GM12873 (cell line): ENCODE measurements around the gene MAP4K2.

Experiments used
- CTCF ChIP-seq: IDR thresholded peaks from 2 replicates; pipeline ENCODE4 v1.5.1; 2012; ENCODE audit warnings: low read depth, mild to moderate bottlenecking, moderate library complexity, low read length, control low read depth; ENCODE audit not compliant: insufficient read depth; ENCODE audit errors: missing control alignments

The MAP4K2 gene

DNA sequence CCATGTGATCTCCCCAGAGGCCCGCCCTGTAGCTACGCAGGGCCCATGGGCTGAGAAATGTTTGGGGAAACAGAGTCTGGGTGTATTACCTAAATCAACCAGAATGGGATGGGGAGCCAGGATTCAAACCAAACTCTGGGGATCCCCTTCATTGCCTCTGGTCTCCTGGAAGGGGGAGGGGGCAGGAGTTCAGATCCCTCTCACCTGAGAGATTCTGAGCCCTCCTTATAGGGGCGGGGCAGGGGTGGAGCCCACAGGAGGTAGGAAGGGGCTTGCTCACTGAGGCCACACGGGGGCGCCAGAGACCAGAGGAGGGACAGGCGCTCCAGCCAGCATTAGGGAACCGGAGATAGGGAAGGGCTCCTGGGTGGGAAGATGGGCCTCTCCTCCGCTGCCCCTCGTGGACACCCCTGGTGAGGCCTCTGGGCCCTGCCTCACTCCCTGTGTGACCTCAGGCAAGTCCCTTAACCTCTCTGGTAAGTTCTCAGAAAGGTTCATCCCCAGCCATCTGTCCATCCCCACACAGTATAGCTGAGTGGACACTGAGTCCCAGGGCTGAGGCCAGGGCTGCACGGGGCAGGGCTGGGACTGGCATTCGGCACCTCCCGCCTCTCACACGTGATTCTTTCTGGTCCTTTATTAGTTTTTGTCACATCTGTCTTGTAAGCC, 44.1 kb upstream of the MAP4K2 start:
- TF ChIP-seq CTCF: peak; percentile 94

DNA sequence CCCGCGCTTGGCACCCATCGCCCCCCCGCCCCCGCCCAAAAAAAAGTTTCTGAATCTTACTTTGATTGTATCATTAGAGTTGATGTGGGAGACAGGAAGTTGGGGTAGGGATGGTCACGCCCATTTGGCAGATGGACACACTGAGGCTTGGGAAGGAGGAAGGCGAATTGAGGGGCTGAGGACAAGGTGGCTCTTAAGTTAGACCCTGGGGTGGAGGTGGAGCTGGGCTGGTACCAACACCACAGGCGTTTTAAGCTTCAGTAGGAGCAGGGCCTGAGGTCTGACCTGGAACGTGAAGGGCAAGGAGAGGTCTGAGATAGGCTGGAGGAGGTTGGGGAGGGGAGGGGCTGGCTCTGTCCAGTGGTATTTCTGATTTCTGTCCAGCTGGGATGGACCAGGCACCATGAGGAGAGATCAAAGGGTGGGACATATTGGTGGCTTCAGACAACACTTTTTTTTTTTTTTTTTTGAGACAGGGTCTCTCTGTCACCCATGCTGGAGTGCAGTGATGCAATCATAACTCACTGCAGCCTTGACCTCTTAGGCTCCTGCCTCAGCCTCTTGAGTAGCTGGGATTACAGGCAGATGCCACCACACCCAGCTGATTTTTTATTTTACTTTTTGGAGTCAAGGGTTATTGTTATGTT, 42.2 kb upstream of the MAP4K2 start:
- no peak for TF ChIP-seq CTCF

GRCh38 chr11:64844330-64845128, 41.5 kb upstream of the MAP4K2 start, which contains the start of gene CDC42BPG:
TSS of gene CDC42BPG (minus strand) at chr11:64844653. CDS start at chr11:64844569, 84 bp downstream.
- TF ChIP-seq CTCF: peak; percentile 64

DNA sequence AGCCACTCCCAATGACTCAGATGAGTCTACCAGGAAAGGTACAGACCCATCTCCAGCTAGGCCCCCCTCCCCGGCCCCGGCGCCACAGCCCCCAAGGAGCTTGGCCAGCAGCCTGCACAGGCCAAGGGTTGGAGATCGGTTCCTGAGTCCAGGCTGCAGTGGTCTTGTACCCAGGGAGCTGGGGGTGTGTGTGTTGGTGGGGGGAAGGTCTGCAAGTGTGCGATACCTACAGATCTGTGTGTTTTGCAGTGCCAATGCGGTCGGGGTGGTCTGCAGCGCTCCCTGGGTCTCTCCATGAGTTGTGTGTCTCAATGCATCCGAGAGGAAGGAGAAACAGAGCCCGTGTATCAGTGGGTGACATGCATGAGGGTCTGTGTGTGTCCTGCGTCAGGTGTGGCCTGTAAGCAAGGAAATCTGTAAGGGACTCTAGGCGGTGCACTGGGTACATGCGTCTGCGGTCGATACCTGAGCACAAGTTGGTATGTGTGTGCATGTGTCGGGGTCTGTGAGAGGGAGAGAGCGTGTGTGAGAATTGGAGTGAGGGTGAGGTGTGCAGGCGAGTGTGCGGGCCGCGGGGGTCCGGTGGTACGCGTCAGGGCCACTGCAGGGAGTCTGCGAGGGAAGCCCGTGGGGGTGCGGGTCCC, 40.8 kb upstream of the MAP4K2 start:
- no peak for TF ChIP-seq CTCF

DNA sequence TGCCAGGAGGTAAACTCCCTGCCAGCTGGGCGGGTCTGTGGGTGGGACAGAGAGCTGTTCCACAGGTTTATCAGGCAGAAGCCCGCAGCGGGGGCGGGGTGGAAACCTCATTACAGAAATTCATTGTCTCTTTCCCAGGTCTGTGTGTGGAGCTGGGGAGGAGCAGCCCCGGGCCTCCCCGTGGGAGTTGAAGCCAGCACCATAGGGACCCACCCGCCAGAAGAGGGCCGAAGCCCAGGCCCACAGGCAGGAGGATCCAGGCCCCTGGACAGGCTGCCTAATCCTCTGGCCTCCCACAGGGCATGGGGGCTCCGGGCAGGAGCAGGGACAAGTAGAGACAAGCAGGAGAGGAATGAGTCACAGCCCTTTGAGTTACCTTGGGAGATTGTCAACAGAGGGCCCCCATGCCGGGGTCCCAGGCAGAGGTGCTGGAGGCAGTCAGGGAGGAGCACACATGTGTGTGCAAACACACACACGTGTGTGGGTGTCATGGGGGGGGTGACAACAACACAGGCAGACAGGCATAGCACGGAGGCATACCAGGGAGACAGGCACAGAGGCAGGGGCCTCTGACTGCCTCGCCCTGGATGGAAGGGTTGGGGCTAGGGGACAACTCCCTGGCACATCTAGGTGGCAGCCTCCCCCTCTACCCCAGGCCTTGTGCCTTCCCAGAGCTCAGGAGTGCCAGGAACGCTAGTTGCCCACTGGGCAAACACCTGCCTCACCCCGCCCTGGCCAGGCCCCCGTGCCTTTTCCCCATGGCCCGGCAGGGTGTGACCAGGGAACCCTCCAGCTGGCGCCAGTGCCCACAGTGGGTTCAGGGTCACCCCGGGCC, 40.1 kb upstream of the MAP4K2 start:
- no peak for TF ChIP-seq CTCF

- no peak for TF ChIP-seq CTCF
Observed at GRCh38 chr11:64842366-64842759, 39.3 kb upstream of the MAP4K2 start.
